Measurements from ENCODE around the gene NAV1.
"Not testable (repeated sequence)": the region's sequence is repeated elsewhere in the genome, so short reads cannot be mapped to it uniquely, and the experiment has no call there.

The NAV1 gene

DNA sequence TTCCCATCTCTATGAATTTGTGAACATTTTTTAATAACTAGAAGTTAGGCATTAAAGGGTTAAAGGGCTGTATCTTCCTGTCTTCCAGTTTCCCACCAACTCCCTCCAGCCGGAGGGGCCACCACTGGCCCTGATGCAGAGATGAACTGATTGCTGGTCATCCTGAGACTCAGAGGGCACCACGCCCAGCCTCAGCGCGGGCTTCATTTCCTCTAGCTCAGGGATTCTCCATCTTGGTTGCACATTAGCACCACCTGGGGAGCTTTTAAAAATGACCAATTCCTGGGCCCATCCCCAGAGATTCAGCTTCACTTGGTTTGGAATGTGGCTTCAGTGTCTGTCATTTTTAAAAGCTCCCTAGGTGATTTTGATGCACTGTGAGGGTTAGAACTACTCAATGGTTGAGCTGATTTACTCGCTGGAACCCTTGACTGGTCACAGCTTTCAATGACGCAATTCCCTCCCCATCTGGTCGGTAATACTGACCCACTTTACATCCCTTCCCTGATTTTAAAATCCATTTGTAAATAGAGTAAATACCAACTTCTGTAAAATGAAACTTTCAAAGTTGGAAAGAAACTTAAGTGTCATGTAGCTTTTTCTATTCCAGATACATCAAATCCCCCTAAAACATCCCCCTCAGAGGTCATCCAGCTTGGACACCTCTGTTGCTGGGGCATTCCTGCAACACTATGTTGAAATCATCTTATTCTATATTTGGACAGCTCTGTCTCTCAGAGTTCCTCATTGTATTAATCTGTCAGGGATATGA, 5.1 kb downstream of the NAV1 start:
- no peak for DNase-seq

DNA sequence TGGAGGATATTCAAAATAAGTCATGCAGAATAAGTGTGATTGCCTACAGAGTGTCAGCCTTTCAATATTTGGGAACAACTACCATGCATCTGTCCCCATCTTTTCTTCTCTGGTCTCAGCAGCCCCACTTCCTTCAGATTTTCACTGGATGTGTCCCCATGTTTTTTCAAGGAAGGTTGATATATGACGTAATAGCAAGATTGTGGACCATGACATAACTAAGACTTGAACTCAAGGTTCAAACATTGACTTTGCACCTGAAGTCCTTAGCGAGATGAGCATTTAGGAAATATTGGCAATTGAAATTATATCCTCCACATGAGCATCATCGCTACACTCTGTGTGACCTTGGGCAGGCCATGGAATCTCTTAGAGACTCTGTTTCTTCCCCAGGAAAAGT, 5.8 kb downstream of the NAV1 start:
- DNase-seq, result no peak

DNA sequence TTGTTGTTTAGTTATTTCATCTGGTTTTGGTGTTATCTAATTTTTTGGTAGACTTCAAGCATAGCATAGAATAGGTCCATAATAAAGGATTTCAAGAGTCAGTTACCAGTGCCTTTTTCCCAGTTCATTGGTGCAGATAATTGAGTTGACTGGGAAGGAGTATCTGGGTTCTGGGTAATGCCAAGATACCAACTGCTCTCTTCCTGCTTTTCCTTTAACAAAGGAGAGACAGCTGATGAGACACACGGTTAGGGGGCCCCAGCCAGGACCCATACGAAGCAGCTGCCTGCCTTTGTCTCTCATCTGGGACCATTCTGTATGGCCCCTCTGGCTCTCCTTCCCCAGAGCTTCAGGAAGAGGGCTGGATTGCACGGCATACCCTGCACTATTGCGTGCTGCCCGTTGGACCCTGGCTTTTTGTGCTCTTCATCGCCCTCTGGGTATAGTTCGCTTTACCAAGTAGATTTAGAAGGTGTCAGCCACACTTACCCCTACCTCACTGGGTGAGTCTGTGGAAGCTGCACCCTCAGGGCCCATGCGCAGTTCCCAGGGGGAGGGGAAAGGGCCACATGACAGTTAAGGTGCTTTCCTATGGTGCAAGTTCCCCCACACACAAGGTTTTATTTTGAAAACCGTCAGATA, 7.0 kb downstream of the NAV1 start:
- DNase-seq, result no peak

DNA sequence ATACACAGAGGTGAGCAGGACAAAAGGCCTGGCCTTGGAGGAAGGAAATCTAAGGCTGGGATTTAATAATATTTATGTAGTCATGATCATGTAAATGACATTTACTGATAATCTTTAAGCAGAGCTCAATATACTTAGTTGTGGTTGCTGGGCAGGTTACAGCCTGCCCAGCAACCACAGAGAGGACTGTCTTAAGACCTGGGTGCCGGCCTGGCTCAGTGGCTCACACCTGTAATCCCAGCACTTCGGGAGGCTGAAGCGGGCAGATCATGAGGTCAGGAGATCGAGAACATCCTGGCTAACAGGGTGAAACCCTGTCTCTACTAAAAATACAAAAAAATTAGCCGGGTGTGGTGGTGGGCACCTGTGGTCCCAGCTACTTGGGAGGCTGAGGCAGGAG, 10.6 kb downstream of the NAV1 start:
- not testable (repeated sequence) for DNase-seq

DNA sequence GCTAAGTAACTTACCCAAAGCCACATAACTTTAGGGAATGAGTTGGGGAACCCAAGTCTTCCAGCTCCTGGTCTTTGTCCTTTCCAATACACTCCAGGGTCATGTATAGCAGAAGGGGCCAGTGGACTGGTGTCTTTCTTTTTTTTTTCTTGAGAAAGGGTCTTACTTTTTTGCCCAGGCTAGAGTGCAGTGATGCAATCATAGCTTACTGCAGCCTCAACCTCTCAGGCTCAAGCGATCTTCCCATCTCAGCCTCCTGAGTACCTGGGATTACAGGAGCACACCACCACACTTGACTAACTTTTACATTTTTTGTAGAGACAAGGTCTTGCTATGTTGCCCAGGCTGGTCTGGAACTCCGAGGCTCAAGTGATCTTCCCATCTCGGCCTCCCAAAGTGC, 12.2 kb downstream of the NAV1 start:
- no peak for DNase-seq

DNA sequence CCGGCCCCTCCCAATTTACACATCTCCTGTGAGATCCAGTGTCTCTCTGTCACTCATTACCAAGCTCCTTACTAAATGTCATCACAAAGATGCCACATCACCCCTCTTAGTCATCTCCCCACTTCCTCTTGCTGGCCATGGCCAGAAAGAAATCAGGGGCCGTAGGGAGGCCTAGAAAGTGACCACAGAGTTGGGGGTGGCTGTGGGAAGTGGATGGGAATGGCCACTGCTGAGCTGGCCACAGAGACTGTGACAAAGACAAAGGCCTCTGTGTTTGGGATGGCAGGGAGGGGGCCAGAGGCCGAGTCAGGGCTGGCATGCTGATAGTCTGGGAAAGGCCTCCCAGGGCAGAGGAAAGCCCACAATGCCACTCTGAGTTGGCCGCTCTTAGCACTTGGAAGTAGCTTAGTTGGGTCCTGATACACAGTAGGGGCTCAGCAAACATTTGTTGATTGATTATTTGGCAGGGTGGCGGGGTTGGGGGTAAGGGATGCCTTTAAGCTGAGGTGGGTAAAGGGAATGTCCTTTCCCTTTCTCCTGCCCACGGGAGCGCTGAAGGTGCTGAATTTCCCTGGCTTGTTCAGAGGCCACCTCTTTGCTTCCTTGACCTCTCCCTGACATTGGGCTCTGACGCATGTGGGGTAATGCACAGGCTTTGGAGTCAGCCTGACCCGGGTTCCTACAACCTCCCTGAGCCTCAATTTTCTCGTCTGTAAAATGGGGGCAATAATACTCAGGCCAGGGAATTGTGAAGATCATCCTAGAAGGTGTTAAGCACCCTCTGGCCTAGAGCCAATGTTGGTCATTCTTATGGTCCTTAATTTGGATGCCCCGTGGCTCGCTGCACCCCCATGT, 13.2 kb downstream of the NAV1 start:
- peak in 52 of 56 donors; percentile 38 to 95 (median 84) for DNase-seq

DNA sequence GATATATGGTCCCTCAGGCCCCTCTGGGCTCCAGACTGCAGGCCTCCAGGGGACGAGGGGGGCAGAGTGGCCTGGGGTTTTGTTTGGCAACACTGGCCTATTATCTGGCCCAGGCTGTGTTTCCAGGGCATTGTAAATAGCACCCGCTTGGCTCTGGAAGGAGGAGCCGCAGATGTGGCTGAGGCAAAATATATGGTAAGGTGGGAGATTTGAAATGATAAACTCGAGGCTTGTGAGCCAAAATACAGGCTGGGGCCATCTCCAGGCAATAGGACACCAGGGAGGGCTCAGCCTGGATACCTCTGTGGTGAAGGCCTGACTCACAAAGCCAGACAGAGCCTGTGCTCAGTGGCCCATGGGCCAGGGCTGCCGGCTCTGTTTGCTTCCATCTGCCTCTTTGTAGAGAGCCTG, 14.0 kb downstream of the NAV1 start:
- peak in 27 of 56 donors; percentile 17 to 69 (median 42) for DNase-seq

DNA sequence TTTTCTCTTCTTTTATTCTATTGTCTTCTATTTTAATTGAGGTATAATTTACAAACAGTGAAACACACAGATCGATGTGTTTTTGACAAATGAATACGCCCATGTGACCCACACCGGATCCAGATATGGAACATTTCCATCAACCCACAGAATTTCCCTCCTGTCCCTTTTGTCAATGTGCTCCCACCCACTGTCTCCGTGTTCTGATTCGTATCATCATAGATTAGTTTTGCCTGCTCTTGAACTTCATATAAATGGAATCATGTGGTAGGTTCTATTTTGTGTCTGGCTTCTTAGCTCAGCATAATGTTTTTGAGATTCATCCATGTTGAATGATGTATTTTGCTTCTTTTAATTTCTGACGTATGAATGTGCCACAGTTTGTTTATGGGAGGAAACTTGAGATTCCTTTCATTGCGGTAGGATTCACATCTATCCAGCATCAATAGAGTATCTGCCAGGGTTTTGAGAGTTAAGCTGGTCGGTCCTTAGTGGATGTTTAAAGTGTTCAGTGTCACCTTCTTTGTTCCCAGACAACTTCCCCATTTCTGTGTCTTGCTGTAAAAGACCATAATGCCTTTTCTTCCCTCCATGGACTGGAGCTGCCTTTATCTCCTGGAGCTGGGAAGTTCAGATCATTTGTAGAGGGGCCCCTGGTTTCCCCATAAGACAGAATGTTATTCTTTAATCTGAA, 14.7 kb downstream of the NAV1 start:
- DNase-seq, result peak in 1 of 56 donors; percentile 33

DNA sequence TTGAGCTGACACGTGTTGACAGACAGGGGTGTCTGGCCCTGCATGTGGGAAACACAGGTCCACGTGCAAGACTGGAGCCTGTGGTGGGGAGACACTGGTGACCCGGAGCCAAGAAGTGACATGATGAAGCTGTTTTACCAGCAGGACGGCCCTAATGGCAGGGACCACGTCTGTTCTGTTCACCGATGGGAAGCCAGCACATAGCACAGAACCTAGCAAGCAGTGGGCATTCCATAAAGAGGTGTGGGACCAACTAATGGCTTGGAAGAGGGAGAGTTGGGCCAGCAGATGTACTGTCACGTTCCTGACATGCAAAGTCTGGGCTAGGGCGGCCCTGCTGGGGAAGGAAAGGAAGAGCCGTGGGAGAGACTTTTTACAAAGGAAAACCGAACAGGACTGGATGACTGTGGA, 15.3 kb downstream of the NAV1 start:
- DNase-seq, result no peak

DNA sequence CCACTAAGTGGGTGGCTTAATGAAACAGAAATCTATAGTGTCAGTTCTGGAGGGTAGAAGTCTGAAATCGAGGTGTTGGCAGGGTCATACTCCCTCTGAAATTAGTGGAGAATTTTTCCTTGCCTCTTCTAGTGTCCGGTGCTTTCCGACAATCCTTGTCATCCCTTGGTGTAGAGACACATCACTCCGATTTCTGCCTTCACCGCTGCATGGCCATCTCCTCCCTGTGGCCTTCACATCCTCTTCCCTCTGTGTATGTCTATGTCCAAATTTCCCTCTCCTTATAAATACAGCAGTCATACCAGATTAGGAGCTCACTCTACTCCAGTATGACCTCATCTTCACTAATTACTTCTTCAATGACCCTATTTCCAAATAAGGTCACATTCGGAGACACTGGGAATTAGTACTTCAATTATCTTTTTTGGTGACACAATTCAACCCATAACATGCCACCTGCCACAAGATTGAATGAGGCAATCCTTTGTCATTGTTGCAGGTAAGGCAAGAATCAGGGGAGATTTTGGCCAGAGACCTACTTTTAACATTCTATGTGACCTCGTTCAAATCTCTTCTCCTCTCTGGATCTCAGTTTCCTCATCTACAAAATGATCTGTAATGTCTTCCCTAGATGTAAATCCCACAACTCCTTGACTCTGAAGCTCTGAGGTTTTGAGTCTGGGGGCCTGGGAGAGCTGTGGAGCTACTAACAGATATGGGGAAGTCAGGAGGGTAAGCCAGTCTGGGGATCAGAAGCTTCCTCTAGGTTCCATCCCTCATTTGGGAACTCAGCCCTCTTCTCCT, 16.1 kb downstream of the NAV1 start:
- no peak for DNase-seq

DNA sequence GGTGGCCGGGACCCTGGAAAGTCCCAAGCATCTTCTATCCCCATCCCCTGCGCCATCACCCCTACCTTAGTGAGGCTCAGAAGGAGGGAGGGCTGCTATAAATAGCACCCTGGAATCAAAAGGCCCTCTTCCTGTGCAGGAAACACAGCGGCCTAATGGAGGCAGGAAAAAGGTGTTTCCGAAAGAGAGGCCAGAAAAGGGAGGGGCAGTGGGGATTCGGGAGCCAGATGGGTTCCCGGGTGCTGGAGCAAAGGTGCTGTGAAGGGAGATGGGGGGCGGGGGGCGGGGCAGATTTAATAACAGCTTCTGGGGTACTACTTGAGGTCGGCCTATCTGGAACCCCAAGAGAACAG, 16.6 kb downstream of the NAV1 start:
- no peak for DNase-seq

DNA sequence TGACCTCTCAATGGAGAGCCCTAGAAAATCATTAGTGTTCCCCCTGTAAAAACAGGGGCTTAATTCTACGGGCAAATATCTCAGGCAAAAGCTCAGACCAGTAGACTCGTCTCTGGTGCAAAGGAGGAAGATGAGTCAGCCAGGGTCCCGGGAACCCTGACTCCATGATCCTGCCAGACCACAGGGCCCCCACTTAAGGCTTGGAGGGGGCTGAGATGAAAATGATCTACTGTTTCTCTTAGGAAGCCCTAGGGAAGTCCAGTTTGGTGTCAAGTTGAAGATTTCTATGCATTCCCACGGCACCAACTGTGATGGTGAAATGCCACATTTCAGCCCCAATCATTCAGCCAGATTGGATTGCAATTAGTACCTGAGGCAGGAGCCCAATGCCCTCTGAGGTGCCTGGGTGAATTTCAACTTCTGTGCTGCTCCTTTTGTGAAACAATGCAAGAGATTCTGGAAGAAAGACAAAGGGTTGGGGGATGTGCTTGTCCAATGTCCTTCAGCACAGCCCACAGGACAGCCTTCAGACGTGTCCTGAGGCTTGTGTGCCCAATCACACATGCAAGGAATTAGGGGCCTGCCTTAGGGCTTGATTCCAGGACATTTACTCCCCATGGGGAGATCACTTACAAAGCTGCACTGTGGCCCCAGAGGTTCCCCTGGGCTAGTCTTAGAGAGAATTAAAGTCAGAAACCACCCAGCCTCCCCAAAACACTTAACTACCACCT, 18.1 kb downstream of the NAV1 start:
- DNase-seq, result no peak

DNA sequence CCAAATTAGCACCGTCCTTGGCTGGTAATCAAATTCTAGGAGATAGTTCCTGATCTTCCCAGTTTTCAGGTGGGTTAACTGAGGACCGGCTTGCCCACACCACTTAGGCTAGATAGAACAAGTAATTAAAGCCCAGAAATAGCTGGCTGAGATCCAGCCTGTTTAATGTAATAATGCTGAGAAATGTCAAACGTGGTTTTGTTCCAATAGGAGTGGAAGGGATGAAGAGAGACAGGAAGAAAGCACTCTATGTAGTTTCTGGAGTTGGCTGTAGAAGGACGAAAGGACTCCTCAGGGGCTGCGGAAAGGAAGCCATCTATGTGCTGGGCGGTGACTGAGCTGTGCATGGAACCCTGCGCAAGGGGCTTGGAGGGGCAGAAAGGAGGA, 18.6 kb downstream of the NAV1 start:
- no peak for DNase-seq

DNA sequence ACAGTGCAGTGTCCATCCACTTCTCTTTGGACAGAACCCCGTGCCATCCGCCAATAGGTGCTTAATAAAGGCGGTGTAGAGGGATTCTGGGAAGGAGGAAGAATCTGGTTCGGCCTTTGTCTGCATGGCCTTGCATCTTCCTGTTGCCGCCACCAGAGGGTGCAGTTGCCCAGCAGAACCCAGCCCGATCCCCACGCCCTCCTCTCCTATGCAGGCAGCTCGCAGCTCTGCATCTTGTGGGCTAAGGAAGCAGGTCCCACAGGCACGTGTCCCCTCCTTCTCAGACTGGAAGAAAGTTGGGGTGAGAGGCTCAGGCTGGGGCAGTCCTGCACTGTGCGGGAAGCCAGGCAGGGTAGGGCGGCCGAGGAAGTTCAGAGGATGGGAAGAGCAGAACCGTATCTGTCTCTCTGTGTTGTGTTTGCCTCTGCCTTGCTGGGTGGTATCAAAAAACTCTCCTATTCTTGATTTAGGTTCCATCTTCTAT, 20.8 kb downstream of the NAV1 start:
- peak in 53 of 56 donors; percentile 31 to 89 (median 77) for DNase-seq

DNA sequence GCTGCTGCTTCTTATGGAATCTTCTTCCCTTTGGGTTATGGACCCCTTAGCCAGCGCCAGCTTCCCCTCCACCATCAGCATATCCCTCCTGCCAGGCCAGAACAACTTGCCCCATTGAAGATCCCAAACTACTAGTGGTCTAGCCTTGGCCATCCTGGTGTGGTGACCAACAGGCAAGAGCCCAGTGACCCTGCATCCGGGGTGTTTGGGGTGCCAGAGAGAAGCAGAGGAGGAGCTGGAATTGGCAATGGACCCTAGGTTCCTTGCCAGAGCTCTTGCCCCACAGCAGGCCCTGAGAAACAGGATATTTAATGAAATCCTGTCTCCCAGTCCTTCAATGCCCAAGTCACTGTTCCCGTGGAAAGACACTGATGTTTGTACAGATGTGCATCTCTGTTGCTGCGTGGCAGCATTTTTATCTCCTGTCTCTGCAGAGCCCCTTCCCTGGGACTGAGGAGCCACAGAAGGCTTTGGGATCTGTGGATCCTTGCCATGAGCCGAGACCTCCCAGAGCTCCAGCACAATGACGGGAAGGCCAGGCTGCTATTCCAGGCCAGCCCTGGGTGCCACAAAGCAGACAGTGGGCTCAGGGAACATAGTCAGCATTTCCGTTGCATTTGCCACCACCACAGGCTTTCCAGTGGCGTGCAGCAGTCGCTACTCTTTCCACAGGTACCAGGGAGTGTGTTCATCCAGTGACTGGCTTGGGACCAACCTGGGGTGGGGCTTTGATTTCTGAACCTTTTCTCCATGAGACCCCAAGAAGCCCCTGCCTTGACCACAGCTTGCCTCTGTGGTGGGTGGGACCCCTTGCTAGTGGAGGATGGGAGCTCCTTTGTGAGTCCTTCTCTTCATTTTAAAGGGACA, 21.6 kb downstream of the NAV1 start:
- no peak for DNase-seq

DNA sequence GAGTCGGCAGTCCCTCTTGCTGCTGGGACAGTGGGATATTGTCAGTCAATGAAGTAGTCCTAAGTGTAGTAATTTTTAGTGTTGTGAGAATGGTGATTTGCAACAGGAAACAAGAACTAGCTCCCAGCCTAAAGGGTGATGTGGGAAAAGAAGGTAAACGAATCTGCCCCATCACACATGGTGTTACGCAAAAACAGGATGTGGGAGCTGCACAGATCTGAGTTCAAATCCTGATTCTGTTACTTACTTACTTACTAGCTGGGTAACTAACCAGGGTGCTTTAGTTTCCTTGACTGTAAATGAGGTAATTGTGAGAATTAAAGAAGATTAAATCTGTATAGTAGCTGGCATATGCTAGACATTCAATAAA, 22.3 kb downstream of the NAV1 start:
- no peak for DNase-seq

DNA sequence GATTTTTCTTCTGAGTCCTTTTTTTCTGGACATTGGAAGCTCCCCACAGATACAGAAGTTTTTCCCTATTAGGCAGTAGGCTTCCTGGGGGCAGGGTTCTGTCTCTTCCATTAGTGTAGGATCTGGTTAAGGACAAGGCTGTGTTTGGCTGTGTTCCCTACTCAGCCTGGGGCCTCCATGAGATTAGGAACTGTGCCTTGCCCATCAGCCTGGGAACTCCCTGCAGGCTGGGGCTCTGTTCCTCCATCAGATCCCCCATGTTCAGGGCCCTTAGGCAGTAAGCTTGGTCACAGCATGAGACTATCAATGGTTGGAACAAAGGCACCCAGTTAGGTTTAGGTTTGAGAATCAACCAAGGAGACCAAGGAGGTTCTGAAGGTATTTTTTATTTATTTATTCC, 22.7 kb downstream of the NAV1 start:
- no peak for DNase-seq

DNA sequence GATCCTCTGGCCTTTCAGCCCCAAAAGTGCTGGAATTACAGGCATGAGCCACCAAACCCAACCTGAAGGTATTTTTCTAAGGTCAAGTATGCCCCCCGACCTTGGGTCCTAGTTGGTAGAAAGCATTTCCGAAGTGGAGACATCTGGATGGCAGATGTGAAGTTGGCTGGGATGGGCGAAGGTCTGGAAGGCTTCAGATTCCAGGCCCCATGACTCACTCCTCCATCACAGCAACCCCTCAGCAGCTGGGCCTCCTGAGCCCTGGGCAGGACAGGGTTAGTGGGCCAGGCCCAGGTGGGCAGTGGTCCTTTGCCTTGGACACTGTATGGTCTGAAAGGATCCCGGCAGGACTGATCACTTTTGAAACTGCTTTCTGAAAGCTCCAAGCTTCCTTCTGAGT, 23.3 kb downstream of the NAV1 start:
- DNase-seq, result no peak

All from nucleus accumbens (tissue), 56 donors.